Middle frontal gyrus (tissue), 1 donor: ENCODE results near the gene NXPE1.

Experiments used
- DNase-seq: peaks from one replicate; pipeline ENCODE4 v3.0.0-alpha.2; 2015; ENCODE audit warnings: low spot score; ENCODE audit errors: extremely low spot score

Gene NXPE1

GRCh38 chr11:114562166-114562916 lies 2.7 kb upstream of the NXPE1 start:
- DNase-seq = no peak

GRCh38 chr11:114556135-114556534 lies 3.5 kb downstream of the NXPE1 start:
- no peak for DNase-seq

GRCh38 chr11:114553642-114554041 lies 6.0 kb downstream of the NXPE1 start:
- no peak for DNase-seq

DNA sequence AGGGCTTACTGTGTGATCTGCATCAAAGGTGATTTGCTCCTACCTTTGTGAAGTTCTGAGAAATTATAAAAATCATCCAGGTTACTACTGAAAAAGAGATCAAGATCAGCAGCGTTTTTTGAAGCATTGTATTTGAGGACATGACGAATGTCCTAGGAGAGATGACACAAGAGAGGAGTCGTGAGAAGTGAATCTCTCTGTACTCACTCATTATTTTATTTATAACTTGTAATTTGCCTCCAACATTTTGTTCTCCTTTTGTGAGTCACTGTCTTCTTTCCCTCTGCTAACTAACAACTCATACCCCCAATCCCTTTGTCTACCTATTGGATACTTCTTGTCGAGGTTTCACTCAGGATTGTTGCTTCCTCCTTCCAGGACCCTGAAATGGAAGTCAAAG lies 8.6 kb downstream of the NXPE1 start:
- DNase-seq = no peak

- DNase-seq = no peak
Measured at GRCh38 chr11:114525682-114526081, 34.0 kb downstream of the NXPE1 start.

- no peak for DNase-seq
Measured at GRCh38 chr11:114524122-114524521, 35.6 kb downstream of the NXPE1 start.

DNA sequence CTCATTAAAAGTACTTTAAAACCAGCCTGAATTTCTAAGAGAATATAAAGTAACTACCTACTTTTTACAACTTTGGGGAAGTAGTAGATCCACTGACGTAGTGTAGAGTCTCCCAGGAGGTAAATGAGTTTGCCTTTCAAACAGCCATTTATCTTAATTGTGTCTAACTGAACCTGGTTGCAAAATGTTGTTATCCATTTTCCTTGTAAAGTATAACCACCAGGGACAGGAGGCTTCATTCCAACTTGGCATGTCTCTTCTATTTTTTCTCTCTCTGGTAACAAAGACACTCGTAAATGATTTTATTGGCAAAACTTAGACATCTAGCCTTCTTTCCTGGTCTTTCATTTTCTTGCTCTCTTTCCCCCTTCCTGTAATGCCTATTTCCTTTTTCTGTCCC lies 36.9 kb downstream of the NXPE1 start:
- no peak for DNase-seq

DNA sequence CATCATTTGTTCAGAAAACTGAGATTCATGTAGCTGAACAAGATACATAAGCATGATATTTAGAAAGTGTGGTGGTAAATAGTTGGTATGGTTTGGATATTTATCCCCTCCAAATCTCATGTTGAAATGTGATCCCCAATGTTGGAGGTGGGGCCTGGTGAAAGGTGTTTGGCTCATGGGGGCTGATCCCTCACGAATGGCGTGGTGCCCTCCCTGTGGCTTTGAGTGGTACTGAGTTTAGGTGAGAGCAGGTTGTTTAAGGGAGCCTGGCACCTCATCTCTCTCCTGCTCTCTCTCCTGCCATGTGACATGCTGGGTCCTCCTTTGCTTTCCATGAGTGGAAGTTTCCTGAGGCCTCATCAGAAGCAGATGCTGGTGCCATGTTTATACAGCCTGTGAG lies 48.1 kb downstream of the NXPE1 start:
- no peak for DNase-seq

DNA sequence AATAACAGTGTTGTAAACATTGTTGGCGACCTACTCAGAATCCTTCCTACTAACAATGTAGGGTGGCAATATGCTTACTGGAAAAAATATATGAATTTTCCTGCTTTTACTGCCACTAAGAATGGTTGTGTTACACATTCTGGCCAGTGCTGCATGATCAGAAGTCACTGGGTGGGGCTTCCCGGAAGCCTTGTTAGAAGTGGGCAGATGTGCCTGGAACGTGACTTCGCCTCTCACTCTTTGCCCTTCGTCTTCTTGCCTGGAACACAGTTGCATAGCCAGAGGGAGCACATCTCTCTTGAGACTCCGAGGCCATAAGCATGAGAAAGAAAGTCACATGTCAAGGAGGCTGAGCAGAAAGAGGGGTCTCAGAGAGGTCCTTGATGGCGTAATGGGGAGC lies 48.6 kb downstream of the NXPE1 start:
- DNase-seq = no peak

- no peak for DNase-seq
Measured at GRCh38 chr11:114501901-114502300, 57.8 kb downstream of the NXPE1 start.

DNA sequence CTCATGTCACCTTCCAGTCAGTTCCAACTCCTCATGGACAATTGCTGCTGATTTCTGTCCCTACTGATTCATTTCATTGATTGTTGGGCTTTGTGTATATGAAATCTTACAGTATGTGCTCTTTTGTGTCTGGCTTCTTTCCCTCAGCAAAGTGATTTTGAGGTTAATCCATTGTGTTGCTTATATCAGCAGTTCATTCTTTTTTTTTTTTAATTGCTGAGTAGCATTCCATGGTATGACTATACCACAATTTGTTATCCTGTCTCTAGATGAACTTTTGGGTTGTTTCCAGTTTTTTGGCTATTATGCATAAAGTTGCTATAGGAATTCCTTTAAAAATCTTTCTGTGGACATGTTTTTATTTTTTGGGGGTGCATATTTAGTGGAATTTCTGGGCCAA lies 59.9 kb downstream of the NXPE1 start:
- no peak for DNase-seq

DNA sequence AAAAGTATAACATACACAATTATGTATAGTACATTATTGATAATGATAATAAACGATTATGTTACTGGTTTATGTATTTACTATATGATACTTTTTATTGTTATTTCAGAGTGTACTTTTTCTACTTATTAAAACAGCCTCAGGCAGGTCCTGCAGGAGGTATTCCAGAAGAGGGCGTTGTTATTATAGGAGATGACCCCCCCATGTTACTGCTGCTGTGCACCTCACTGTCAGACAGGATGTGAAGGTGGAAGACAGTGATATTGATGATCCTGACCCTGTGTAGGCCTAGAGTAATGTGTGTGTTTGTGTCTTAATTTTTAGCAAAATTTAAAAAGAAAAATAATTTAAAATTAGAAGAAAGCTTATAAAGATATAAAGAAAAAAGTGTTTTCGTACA lies 62.8 kb downstream of the NXPE1 start:
- DNase-seq = no peak

- no peak for DNase-seq
Measured at GRCh38 chr11:114483929-114484328, 75.8 kb downstream of the NXPE1 start.

GRCh38 chr11:114482114-114482513 lies 77.6 kb downstream of the NXPE1 start:
- DNase-seq = no peak

DNA sequence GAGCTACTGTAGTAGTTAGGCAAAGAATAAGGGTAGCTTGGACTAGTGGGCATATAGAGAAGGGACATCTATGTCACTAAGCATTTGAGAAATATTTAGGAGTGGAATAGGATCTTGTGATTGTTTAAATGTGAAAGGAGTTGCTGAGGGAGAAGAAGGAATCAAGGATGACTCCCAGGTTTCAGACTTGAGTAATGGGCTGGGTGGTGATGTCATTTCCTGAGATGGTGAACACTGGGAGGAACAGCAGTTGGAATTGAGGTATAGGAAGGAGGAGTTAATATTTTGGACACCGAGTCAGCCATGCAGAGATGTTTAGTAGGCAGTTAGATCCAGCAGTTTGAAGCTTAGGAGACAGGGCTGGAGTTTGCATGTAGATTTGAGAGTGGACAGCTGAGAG lies 80.3 kb downstream of the NXPE1 start:
- no peak for DNase-seq

GRCh38 chr11:114478768-114479167 lies 80.9 kb downstream of the NXPE1 start:
- no peak for DNase-seq

GRCh38 chr11:114478001-114478410 lies 81.7 kb downstream of the NXPE1 start:
- DNase-seq = no peak

- no peak for DNase-seq
Measured at GRCh38 chr11:114472661-114473060, 87.0 kb downstream of the NXPE1 start.
